22Rv1 (cell line): Measurements from ENCODE around the gene ASTN2.

Experiments used
- H3K27ac ChIP-seq: fragments of 450-650 bp; 2 replicates; pipeline ENCODE4 v1.5.1; 2017
- CTCF ChIP-seq: fragments of 450-650 bp; IDR thresholded peaks from 2 replicates; pipeline ENCODE4 v1.5.1; 2017; ENCODE audit warnings: mild to moderate bottlenecking
- ZFX ChIP-seq: fragments of 450-650 bp; IDR thresholded peaks from 2 replicates; pipeline ENCODE4 v1.6.1; 2017; ENCODE audit warnings: antibody characterized with exemption, borderline replicate concordance

Gene ASTN2

GRCh38 chr9:116737152-116737546, 677.7 kb downstream of the ASTN2 start:
- no peak overlapping the region for H3K27ac ChIP-seq
- no peak for TF ChIP-seq ZFX
- TF ChIP-seq CTCF, result peak; percentile 96

GRCh38 chr9:116736399-116737151, 678.3 kb downstream of the ASTN2 start:
- no peak overlapping the region for H3K27ac ChIP-seq
- TF ChIP-seq ZFX (no peak), CTCF (no peak)

GRCh38 chr9:116733010-116733641, 681.7 kb downstream of the ASTN2 start:
- H3K27ac ChIP-seq, result no peak overlapping the region
- TF ChIP-seq ZFX (no peak), CTCF (no peak)

- TF ChIP-seq ZFX (no peak), CTCF (no peak)
- no peak overlapping the region for H3K27ac ChIP-seq
Measured at GRCh38 chr9:116726602-116727001, 688.3 kb downstream of the ASTN2 start.

GRCh38 chr9:116724123-116724522, 690.7 kb downstream of the ASTN2 start:
- no peak for TF ChIP-seq ZFX
- no peak for TF ChIP-seq CTCF
- H3K27ac ChIP-seq, result no peak overlapping the region

GRCh38 chr9:116721944-116722343, 692.9 kb downstream of the ASTN2 start:
- TF ChIP-seq CTCF (no peak), ZFX (no peak)
- H3K27ac ChIP-seq, result no peak overlapping the region

GRCh38 chr9:116721411-116721810, 693.4 kb downstream of the ASTN2 start:
- TF ChIP-seq CTCF (no peak), ZFX (no peak)

More at GRCh38 chr9:116721411-116721810, 693.4 kb downstream of the ASTN2 start:
- no peak overlapping the region for H3K27ac ChIP-seq
